T47D (cell line): ENCODE measurements around the gene SLMAP.

ENCODE experiments used
- DNase-seq, 2 experiments: peaks; one replicate each; pipeline versions ENCODE4 v3.0.0 to v3.0.0-alpha.2; 2011 to 2012; ENCODE audit warnings: low read depth in 1 of 2, low spot score in 1 of 2
- JUND ChIP-seq: IDR thresholded peaks from 2 replicates; pipeline ENCODE4 v1.6.1; 2012; ENCODE audit warnings: low read depth
- in situ Hi-C: cut with HindIII; loops from 2 replicates; pipeline ENCODE4 v1.10.0; 2016; ENCODE audit warnings: low sequenced_read_pairs, low pct_unique_long_range_greater_than_20kb

SLMAP gene

DNA sequence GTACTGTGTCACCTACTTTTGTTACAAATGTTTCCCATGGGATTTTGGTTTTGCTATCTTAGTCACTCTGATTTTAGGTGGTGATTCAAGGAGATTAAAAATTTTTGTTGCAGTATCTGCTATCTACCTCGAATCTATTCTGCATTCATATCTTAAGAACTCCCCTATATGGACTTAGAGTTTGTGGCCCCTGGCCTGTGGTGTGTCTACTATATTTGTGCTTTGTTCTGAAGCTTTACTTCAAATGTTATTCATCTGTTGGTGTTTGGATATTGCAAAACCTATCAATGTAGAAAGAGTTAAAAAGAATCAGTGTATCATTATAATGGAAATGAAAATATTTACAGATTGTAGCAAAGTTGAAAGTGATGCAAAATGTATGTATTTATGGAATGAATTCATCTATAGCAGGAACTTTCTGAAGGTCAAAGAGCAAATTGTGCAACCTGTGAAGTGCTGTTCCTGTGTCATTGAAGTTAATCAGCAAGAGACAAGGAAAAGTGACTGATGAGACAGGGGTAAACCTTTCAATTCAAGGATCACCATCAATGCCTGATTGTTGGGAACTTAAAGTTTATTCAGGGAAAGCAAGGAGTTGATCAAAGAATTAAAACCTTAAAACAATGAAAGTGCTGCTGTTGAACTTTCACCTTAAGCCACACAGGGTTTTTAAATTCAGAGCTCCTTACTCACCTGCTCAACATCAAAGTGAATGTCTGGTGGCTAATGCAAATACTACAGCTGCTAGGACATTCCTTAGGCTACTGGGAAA, 71.0 kb downstream of the SLMAP start:
- DNase-seq = no peak
- no peak for TF ChIP-seq JUND
- in situ Hi-C loops = no loop called here

GRCh38 chr3:57827757-57828156, 71.6 kb downstream of the SLMAP start:
- no peak for TF ChIP-seq JUND
- DNase-seq = no peak
- in situ Hi-C loops = no loop called here

DNA sequence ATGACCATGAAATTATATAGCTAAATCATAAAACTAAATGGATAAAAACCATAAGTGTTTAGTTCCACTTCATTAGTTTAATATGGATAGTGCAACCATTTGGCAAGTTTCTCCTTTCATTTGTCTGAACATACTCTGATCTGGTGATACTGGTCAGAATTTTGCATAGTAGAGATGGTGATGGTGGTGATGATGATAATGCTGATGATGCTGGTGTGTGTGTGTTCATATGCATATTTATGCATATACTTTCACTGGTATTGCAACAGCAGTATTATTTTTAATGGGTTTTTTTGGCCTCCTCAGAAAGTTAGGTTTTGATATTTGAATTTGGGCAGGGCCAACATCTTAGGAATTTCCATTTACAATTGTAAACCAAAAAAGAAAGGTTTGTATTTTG, 76.4 kb downstream of the SLMAP start:
- DNase-seq = no peak
- no peak for TF ChIP-seq JUND
- in situ Hi-C loops = no loop called here

DNA sequence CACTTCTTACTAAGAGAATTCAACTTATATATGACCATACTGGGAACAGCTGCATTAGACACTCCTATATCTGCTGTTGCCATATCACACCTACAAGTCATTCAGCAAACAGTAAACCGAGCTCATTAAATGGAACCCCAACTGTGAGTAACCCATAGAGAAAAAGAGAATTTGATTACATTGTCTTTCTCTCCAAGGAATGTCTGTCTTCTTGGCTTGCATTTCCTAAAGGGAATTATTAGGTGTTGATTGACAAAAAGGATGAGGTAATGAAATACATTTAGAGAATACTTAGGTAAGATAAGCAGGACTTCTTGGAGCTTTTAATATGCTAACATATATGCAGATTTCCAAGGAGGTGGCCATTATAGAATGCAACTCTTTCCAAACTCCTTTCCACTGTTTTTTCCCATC, 76.8 kb downstream of the SLMAP start:
- no peak for TF ChIP-seq JUND
- in situ Hi-C loops = no loop called here
- no peak for DNase-seq

DNA sequence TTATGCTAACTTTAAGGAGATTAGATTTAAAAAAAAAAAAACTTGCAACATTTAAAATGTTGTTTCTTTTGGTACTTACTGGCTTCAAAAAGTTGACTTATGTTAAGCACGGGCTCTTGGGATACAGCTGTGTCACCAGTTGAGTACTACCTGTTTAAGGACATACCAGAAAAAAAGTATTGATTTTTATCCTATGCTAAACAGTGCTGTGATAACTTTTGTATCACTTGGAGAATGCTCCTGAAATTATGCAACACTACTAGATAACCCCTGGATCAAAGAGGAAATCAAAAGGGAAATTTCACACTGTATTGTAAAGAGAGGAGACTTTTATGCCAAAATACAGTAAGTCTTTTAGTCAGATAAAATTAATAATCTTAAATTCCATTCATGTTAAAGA, 77.7 kb downstream of the SLMAP start:
- in situ Hi-C loops = no loop called here
- TF ChIP-seq JUND = no peak
- DNase-seq = no peak

GRCh38 chr3:57837686-57838085, 81.6 kb downstream of the SLMAP start:
- in situ Hi-C loops = no loop called here
- TF ChIP-seq JUND = no peak
- no peak for DNase-seq

DNA sequence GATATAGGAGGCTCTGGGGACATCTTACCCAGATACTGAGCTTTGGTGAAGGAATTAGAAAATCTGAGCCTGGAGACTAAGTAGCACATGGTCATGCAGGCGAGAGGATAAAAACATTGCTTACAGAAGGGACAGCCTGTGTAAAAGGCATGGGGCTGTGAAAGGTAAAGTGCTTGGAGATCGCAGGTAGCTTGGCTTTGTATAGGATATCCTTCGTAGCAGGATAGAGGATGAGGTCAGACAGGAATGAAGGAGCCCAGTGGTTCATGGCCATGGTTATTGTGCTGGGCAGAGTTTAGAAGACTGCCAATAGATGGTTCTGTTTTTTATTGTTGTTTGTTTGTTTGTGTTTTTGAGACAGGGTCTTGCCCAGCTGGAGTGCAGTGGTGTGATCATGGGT, 82.5 kb downstream of the SLMAP start:
- no peak for TF ChIP-seq JUND
- in situ Hi-C loops = no loop called here

DNA sequence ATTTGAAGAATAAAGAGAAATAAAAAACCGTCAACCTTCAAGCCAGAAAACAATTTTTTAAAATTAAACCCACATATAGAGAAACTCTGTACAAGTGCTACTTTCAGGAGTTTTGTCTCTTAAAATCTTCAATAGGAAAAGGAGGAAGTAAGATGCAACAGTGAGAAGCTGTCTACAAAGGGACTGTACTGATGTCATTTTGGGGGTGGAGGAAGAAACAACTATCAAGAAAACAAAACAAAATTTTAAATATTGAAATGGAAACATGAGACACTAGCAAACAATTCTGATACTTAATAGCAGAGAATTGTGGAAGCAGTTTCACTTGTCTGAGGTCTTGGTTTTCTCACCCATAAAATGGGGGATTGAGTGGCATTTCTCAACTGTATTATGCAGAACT, 84.4 kb downstream of the SLMAP start:
- TF ChIP-seq JUND = no peak
- DNase-seq = no peak
- in situ Hi-C loops = no loop called here

More for the DNA sequence above, 82.5 kb downstream of the SLMAP start:
- DNase-seq = no peak

DNA sequence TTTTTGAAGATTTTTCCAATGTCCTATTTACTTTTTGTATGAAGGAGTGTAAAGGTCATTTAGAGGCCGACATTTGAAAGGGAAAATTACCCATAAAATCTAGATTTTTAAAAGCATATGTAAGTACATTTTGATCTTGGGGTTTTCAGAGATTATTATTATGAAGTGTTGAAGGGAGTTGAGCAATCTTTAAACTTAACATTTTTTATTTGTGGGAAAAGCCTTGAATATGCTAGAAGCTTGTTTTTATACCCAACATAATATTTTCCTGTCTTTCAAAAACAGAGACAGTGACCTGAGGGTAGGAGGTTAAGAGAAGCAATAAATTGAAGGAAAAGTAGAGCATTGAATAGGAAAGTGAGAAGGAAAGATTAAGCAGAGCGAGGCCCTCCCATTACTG, 85.7 kb downstream of the SLMAP start:
- in situ Hi-C loops = no loop called here
- DNase-seq = no peak
- no peak for TF ChIP-seq JUND

- TF ChIP-seq JUND = no peak
- no peak for DNase-seq
- in situ Hi-C loops = no loop called here
Measured at GRCh38 chr3:57848177-57848738, 92.1 kb downstream of the SLMAP start.

DNA sequence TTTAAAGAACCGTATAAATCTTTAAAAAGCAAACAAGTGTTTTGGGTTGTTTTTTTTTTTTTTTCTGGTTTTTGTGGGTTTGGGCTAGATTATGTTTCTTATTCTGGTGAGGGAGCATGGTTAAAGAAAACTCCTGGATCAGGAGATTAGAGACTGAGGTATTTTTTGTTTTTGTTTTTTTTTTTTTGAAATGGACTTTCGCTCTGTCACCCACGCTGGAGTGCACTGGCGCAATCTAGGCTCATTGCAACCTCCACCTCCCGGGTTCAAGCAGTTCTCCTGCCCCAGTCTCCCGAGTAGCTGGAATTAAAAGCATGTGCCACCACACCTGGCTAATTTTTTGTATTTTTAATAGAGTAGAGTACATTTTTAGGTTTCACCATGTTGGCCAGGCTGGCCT, 95.2 kb downstream of the SLMAP start:
- in situ Hi-C loops = no loop called here

DNA sequence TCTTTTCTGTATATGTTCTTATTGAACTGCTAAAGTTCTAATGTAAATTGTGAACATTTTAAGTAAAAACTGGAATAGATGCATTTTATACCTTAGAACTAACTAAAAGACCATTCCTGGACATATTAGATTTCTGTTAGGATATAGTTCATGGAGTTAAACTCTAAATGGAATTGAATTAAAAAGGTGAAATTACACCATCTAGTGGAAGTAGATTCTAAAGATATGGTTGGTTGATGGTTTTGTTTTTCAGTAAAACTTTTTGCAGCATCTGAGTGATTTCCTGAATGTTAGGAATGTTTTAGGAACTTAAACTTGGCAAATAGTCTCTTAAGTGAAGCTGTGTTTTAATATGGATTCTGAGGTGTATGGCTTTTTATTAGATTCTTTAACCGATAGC, 96.8 kb downstream of the SLMAP start:
- peak in 1 of 2 experiments; percentile 7 for DNase-seq
- in situ Hi-C loops = no loop called here
- TF ChIP-seq JUND = no peak

More for the DNA sequence above, 95.2 kb downstream of the SLMAP start:
- no peak for DNase-seq
- TF ChIP-seq JUND = no peak

DNA sequence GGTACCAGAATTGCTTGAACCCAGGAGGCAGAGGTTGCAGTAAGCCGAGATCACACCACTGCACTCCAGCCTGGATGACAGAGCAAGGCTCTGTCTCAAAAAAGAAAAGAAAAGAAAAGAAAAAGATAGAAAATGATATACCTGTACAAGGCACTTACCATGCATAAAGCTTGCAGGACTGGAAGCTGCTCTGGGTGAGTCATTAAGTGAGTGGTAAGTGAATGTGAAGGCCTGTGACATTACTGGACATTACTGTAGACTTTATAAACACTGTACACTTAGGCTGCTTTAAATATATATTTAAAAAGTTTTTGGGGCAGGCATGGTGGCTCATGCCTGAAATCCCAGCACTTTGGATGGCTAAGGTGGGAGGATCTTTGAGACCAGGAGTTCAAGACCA, 99.2 kb downstream of the SLMAP start:
- TF ChIP-seq JUND = no peak
- DNase-seq = no peak
- in situ Hi-C loops = no loop called here

- no peak for DNase-seq
- in situ Hi-C loops = no loop called here
- TF ChIP-seq JUND = no peak
Measured at GRCh38 chr3:57855943-57856342, 99.8 kb downstream of the SLMAP start.
